Activated gamma-delta T cell treated with anti-CD3 and anti-CD28 coated beads, Interleukin-2, amount 50 U/mL, for 16 hours (primary cell): ENCODE results near the gene ANO2.

Experiments used
- DNase-seq: peaks from one replicate; pipeline ENCODE4 v3.0.0-alpha.2; 2020; ENCODE audit warnings: low read depth

ANO2 gene

DNA sequence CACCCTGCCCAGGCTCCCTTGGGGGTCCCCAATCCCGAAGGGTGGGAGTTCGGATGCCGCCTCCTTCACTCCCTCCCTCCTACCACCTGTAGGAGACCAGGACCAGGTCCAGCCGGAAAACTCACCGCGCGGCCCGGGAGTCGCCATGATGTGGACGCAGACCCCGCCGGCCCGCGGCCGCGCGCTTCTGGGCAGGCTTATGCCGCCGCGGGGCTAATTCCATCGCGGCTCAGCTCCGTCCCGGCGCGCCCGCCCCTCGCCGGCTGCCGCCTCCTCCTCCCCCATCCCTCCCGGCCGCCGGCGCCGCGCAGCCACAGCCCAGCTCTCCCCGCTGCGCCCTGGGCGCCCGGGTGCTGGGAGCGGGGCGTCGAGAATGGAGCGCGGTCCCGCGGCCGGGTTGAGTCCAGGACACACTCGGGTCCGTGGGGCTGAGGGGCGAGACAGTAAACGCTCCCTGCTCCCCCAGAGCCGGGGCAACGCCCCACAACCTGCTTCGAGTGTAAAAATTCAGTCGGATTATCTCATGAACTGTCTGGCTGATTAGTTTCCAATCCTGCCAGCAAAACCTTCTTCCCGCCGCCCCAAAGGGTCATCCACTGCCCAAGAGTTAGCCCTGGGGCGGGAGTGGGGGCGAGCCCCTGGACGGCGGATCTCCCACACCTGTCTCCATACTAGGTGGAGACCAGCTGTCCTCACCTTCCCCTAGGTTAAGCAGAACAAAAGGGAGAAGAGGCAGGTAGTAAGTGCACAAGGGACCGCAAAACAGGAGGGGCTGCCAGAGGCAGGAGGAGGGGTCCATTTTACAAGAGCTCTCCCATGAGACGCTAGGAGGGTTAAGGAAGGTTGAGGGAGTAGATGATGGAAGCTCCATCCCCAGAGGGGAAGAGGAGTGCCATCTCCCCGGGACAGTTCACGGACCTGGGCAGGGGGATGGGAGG is at the start of gene ANO2:
Gene ANO2 (minus strand): TSS at position 189 of the 938 bp plus-strand sequence. CDS start 42 bp downstream, at position 147.
- no peak for DNase-seq

DNA sequence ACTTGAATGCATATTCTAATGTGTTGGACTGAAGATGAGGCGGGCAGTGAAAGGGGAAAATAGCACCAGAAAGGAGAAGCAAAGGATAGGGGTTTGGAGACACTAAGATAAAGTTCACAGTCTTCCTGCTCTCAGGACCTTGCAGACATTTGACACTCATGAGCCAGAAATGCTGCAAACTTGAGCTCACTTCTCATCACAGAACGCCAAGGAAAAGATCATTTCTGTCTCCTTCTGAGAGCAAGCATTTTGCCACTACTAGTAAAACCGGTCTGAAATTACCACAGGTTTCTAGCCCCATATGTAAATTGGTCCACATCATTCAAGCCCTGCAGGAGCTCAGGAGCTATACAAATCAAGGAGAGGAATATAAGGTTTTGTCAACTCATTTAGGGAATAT is 44.6 kb upstream of the ANO2 start:
- no peak for DNase-seq

DNA sequence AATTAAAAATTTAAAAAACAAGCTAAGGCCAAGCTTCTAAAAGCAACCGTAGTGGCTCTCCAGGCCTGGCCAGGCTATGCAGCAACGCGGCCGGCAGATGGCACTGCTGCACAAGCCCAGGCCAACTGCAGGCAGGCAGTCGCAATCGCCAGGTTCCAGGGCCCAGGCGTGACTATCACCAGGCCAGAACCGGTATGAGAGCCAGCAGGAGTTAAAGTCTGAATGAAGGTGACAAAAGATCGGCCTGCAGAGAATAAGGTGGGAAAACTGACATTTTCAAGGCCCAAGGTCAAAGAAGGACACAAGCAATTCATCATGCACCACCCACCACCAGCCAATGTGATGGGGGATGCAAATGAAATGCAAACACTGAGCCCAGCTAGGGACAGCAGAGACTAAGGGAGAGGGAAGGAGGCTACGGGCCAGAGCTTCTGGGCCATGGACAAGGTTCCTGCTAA is 43.6 kb upstream of the ANO2 start:
- DNase-seq: peak; percentile 49

DNA sequence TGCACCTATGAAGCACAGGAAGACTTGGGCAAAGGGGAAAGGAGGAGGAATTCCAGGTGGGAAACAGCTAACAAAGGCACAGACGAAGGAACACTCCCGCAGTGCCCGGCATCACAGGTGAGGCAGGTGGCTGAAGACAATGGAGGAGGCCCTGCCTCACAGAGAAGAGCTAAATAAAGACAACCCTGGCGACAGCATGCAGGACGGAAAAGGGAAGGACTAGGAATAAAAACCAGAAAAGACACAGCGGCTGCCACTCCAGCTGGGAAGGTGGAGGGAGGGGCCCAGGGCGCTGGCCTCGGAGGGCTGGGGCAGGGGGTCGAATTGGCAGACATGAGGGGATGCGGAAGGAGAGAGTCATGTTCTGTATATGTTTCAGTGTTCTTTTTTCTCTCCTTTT is 43.0 kb upstream of the ANO2 start:
- no peak for DNase-seq

DNA sequence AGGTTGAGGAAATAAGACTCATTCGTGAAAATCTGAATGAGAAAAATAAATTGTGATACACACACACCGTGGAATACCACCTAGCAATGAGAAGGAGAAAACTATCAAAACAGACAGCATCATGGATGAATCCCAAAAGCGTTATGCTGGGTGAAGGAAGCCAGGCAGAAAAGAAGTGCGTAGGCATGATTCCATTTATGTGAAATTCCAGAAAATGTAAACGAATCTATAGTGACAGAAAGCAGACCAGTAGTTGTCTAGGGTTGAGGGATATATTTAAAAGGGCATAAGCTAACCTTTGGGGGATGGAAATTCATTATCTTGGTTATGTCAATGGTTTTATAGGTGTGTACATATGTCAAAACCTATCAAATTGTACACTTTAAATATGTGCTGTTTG is 42.5 kb upstream of the ANO2 start:
- no peak for DNase-seq

DNA sequence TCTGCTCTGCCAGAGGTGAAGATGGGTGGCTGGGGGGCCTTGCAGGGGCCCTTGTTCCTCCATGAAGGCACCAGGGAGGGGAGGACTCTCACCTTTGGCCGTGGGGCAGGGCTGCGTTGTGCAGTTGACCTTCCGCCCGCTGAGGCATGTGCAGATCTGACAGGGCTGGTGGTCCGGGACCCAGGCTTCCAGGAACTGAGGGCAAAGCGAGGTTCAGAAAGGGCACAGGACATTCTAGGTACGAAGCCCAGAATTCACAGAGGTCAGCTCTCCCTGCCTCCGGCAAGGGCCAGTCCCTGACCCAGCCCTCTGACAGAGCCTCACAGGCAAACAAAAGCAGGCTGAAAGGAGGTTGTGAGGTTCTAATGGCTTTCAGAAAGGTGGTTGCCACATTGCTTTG is 40.4 kb upstream of the ANO2 start:
- no peak for DNase-seq

DNA sequence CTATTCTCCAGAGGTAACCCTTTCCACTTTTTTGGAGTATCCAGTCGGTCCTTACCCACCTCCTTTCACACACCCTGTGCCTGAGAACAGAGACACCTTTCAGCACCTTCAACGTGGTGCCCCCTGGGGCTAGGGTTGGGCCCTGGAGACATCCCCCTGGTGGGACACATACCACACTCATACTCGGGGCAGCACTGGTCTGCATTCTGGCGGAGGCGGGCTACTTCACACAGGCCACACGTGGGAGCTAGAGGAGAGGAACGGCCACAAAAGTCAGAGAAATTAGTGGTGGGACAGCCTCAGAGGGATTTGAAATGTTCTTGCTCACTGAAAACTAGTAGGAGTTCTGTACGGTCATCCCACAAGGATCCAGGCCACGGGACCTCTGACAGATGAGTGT is 39.8 kb upstream of the ANO2 start:
- no peak for DNase-seq

DNA sequence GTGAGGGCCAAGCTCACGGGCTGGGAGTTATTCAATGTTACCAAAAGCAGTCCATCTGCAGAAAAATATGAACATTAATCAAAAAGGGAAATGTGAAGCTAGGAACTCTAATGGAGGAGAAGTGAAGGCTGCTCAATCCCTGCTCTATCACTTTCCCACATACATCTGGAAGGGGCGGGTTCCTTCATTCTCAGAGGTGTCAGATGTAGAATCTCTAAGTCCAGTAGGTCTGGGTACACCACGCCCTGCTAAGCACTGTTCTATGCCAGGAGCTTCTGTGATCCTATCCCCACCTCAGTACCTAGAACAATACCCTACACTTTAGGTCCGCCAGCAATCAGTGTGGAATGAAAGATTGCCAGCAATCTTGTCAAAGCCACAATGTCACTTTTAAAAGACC is 37.0 kb upstream of the ANO2 start:
- no peak for DNase-seq

DNA sequence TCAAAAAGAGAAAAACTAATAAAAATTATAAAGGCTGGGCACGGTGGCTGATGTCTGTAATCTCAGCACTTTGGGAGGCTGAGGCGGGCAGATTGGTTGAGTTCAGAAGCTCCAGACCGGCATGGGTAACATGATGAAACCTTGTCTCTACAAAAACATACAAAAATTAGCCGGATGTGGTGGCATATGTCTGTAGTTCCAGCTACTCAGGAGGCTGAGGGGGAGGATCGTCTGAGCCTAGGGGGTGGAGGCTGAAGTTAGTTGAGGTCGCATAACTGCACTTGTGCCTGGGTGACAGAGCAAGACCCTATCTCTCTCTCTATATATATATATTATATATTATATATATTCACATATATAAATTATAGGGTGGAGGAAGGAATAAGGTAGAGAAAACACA is 32.5 kb upstream of the ANO2 start:
- no peak for DNase-seq

DNA sequence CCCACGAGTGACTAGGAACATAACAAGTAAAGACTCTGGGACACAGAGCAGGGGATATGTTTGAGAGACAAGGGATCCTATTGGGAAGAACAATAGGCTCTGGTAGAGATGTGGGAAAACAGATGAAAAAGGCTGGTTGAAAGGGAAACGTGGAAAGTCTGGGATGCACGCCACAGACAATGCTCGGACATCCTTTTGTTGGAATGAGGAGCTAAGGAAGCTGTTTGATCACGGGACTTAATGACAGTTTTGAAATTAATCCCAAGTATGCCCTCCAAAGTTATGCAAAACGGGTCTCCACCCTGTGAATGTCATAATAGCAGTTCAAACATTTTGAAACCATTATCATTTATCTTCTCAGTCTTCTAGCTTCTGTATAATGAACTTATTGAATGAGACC is 31.7 kb upstream of the ANO2 start:
- DNase-seq: no peak

DNA sequence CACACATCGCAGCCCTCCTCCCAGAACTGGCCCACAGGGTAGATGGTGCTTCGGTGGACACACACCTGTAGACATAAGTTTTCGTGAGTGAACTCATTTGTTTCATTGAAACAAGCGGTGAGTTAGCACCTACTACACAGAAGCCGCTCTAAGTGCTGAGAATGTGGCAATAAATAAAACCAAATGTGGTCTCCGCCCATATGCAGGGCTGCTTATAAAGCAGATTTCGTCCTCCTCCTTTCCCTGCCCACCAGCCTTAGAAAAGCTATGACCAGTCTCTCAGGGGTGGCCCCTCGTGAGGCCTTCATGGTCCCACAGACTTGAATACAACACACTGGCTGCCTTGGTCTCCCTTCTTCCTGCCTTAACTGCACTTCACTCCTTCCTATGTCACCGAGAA is 31.1 kb upstream of the ANO2 start:
- no peak for DNase-seq

DNA sequence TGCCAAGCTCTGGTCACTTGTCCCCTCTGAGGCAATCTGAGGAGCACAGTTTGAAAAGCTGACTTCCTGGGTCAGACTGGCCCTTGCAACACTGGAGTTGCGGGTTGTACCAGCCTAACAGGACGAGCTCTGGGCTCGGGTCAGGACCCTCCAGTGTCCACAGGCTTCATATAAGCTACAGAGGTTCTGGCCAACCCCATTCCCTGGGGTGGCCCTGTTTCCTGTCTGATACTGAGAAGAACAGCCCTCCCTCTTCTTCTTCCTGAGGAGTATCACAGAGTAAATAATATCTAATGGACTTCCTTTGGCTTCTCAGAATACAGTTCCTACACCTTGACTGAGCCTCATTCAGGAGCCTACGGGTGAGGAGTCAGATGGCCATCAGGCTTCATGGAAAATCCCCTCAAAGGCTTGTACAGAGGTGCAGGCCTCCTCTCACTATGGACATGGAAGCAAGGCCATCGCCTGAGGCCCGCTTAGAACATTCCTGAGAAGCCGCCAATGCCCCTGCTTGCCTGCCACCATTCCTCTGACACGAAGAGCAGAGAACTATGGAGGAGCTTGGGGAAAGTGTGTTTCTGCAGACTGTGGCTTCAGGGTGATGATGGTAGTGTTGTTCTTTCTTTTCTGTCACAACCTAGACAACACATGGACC is 28.5 kb upstream of the ANO2 start:
- no peak for DNase-seq

DNA sequence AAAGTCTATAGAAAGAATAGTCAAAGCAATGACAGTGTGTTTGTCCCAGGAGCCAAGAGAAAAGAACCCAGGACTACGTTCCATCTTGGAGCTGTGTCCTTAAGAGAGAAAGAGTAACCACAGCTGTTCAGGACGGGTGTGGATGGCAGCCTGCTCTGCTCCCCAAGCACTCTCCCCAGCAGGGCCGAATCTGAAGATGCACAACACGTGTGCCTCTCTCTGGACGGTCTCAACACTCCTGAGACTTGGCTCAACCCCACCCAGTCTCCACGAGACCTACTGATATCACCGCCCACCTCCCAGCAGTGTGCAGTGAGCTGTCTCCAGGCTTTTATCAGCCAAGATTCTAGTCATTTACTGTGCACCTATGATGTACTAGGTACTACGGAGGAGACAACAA is 27.3 kb upstream of the ANO2 start:
- no peak for DNase-seq

DNA sequence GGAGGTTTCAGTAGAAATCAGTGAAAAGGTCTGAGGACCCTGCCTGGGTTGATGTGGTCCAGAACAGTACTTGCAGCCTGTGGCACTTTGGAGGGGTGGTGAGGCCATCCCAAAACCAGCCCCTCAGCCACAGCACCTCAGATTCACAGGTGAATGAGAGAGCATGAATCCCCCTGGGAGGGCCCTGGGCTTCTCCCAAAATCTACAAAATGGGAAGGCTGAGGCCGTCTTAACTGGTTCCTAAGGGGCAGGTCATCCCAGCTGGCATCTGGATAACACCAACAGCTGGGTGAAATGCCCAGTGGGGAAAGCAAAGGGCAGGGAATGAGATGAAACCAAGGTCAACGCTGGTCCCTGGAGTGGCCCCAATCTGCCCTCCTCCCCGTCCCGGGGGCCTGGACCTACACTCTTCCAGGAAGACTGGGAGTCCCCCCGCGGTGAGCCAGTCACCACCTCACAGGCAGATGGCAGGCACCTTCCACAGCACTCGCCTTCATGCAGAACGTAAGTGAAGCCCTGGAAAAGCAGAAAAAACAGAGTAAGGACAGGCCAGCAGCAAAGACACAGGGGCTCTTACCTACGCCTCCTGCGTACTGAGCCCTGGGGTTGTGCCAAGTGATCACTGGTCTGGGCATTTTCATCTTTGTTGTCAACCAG is 26.3 kb upstream of the ANO2 start:
- no peak for DNase-seq

DNA sequence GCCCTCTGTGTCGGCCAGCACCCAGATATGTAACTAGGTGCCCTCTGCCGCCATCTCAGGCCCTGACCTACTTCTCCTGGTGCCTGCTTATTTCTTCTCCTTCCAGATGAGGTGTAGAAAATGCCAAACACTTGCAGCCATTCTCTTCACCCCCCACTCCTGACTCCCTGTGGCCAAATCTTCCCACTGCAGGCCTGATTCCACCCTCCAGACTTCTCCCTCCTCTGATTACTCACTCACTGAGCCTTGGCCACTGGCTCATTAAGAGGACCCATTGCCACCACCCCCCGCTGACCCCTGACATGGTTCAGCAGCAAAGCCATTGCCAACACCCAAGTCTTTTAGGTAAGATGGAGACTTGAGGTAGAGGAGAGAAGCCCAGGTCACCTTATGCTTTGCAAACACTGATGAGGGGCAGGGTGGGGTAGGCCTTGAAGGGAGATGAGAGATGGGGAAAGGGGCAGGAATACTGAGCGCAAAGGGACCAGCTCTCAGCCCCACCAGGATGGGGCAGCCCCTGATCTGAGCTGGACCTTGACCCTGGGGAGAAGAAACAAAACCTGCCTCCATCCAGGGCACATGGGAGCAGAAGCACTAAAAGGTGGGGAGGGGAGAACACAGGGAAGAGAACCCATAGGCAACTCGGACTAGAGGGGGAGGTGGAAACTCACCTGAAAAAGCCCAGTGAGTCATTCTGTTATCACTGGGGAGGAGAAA is 25.1 kb upstream of the ANO2 start:
- DNase-seq: no peak

DNA sequence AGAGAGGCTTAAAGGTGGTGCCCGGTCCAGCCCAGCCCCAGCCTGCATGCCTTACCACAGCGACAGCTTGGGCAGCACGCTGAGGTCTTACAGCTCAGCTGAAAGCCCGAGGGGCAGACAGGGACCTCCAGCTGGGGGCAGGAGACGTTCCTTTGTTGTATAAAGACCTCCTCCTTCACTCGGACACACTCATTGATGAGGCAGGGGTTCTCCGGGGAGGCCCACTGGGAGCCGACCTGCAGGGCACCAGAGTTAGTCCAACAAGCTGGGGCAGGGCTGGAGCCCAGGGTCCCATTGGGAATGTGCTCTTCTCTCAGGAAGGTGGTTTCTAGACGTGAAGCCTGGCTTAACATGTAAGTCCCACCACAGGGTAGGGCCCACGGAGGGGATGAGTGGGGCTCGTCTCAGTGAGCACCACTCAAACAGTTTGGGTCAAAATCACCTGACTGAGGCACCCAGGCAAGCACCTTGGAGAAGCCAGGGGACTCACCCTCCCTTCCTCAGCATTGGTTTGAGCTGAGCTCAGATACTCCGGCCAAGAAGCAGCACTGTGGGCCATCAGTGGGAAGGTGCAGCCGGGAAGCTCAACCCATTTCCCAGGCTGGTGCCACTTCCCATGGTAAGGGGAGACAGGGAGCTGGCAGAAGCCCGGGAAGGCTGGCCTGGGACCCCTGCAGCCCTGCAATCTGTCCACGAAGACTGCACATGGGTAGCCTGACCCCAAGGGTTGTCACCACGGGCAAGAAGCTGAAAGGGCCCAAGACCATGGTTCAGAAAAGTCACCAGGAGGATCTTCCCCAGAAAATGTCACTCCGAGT is 24.3 kb upstream of the ANO2 start:
- no peak for DNase-seq

DNA sequence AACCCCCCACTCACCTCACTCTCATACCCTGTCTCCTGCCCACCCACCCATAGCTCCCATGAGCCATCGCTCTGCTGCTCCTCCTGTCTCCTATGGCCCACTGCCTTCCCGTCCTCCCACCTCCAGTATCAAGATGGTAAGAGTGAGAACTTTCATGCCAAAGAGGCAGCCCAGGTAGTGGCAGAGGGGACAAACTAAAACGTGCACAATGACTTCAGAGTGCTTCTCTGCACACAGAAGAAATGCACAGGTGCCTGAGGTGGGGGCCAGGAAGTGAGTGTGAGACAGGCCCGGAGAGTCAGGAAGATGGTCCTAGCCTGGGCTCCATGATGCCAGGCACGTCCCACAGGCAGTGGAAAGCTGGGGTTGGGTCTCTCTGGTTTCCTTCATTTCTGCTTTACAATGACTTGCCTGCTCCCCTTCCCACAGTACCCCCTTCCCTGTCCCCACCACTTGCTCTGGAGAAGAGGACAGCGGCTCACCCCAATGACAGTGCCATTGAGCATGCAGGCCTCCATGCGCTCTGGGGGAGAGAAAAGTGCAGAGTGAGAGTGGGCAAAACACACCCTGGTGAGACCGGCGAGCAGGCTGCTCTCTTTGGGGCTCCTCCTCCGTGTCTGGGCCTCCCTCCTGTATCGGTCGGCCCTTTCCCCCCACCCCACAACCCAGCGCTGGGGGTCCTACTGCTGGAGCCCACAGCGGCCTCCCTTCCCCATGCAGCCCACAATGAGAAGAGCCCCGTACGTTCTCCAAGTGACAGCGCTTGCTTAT is 22.8 kb upstream of the ANO2 start:
- no peak for DNase-seq

DNA sequence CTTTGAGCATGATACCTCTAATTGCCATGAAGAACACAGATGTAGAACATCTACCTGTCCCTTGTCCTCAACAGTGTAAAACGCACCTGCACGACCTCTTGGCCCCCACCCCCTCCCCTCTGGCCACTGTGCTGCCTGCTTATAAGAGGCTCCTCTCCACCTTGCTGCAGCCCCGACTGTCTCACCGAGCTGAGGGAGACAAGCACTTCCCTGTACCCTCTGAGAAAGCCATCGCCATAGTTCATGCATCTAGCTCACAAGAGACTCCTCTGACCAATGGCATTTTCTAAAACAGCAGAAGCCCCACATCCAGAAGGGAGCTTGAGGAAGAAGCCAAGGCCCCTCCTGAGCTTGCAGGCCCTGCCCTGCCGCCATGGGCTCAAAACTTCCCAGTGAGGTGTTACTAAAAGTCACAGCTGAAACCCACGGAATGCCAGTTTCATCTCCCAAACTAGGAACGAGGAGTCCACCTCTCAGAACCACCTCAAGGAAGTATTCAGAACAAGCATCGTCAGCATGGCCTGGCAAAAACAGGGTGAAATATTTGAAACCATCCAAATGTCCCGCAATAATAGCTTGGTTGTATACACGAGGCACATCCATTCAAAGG is 21.5 kb upstream of the ANO2 start:
- DNase-seq: no peak

DNA sequence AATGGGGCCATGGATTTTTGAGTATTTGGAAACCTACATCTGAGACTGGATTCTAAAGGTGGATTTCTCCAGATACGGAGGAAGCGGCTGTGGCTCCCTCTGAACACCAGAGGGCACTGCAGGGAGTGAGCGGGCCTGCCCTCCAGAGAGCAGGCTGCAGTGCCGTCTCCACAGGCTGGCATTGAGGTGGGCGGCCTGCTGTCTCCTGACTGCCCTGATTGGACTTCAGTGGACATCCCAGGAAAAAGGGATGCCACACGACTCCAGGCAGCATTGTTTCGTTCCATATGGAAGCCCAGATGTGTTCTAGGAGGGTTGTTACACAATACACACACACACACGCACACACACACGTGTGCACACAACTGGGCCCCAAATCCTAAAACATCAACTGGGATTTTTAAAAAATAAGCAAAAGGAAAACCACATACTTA is 20.9 kb upstream of the ANO2 start:
- peak; percentile 7 for DNase-seq
